ENCODE results near the gene PPM1H. TPM values are rescaled to one million over a fixed set of nuclear protein-coding genes. Genes with fewer than 3 reads are reported as not detected.
A peak's percentile ranks its signal among the peaks of the same experiment; 100 is the strongest.

The PPM1H gene
- total RNA-seq, 4 donors from 2014 or later, result 0.46 to 3.4 (median 1.3) TPM

DNA sequence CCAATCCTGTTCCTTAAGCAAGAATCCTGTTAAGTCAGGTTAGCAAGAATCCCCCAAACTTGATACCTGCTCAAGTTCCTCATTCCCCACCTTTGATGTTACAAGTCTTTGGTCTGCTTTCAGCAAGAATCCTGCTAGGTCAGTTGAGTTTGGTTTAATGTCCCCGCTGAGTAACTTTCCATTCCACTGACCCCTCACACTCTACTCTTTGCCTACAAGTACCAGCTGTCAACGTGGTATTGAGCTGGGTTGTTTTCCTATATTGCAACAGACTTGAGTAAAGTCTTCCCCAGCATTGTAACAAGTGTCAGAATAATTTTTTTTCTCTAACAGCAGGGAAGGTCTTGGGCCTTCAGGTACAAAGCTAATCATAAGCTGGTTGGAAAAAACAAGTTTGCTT, 6.3 kb downstream of the PPM1H start:
- in situ Hi-C loops (cut with MboI; ENCODE audit: low sequenced_read_pairs in 4 of 4) (loop anchor here in 1 of 4 donors (25.0 kb wide), 1 partner anchor 109 kb away; no protein-coding TSS in a partner anchor), intact Hi-C loops (cut with DNase I; ENCODE audit: low total_unique reads) (no loop called here)
- no peaks in the 10 kb centered on the region for H3K36me3 ChIP-seq
- no peak for TF ChIP-seq POLR2A (IDR thresholded peaks at IDR 0.05)
- TF ChIP-seq, protein P1, sequence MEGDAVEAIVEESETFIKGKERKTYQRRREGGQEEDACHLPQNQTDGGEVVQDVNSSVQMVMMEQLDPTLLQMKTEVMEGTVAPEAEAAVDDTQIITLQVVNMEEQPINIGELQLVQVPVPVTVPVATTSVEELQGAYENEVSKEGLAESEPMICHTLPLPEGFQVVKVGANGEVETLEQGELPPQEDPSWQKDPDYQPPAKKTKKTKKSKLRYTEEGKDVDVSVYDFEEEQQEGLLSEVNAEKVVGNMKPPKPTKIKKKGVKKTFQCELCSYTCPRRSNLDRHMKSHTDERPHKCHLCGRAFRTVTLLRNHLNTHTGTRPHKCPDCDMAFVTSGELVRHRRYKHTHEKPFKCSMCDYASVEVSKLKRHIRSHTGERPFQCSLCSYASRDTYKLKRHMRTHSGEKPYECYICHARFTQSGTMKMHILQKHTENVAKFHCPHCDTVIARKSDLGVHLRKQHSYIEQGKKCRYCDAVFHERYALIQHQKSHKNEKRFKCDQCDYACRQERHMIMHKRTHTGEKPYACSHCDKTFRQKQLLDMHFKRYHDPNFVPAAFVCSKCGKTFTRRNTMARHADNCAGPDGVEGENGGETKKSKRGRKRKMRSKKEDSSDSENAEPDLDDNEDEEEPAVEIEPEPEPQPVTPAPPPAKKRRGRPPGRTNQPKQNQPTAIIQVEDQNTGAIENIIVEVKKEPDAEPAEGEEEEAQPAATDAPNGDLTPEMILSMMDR (IDR thresholded peaks at IDR 0.05 in 4 of 5, conservative IDR thresholded peaks at IDR 0.05 in 1 of 5), result no peak
- H3K4me3 ChIP-seq, result no peak overlapping the region
- H3K27ac ChIP-seq, result no peak overlapping the region
- H3K9me3 ChIP-seq, result no peaks in the 10 kb centered on the region
- no peaks in the 10 kb centered on the region for H3K27me3 ChIP-seq
- ATAC-seq (no peak), DNase-seq (no peak)
- peaks cover 3 to 14% of the 10 kb centered on the region in 2 donors for H3K4me1 ChIP-seq

DNA sequence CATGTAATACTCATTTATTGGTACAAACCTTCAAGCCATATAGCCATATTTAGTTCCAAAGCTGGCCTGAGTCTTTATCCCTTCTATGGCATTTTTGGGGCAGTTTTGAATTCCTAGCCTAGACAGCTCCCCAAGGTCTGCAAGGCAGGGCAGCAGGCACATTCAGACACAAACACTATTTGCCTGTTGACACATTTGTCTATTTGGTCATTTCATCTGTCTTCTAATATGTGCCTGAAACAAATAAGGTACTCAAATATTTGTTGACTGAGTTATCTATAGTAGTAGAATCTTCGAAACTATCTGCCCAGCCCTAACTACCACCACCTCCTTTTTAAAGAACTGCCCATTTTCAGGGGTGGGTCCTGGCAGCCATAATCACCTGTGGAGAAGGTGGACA, 9.3 kb downstream of the PPM1H start:
- intact Hi-C loops (cut with DNase I; ENCODE audit: low total_unique reads), result no loop called here
- in situ Hi-C loops (cut with MboI; ENCODE audit: low sequenced_read_pairs in 4 of 4), result loop anchor here in 1 of 4 donors (25.0 kb wide), 1 partner anchor 112 kb away; no protein-coding TSS in a partner anchor
- Histone ChIP-seq H3K9me3 (no peaks in the 10 kb centered on the region), H3K36me3 (no peaks in the 10 kb centered on the region), H3K27ac (no peak overlapping the region), H3K4me1 (peaks cover 0 to 8% of the 10 kb centered on the region in 2 donors), H3K4me3 (no peak overlapping the region), H3K27me3 (no peaks in the 10 kb centered on the region)
- TF ChIP-seq, protein P1 (IDR thresholded peaks at IDR 0.05 in 4 of 5, conservative IDR thresholded peaks at IDR 0.05 in 1 of 5), result no peak
- no peak for TF ChIP-seq POLR2A (IDR thresholded peaks at IDR 0.05)
- DNase-seq (no peak), ATAC-seq (no peak)

DNA sequence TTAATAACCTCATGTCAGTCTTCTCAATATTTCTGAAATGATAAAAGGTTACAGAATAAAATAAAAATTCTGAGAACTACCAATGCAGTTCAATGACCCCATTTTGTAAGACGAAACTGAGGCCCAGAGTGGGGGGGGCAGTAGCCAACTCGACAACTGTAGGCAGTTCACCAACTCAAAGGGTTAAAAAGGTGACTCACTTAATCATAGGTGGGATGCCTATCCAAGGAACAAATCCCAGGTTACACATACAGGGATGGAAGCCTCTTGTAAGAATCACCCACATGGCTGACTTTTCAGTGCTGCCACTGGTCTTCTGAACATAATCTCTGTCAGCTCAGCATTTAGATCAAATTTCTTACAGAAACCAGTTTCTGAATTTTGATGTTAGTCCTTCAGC, 10.9 kb downstream of the PPM1H start:
- H3K27ac ChIP-seq, result no peak overlapping the region
- TF ChIP-seq, protein P1 (IDR thresholded peaks at IDR 0.05 in 4 of 5, conservative IDR thresholded peaks at IDR 0.05 in 1 of 5), result no peak
- no peak for TF ChIP-seq POLR2A (IDR thresholded peaks at IDR 0.05)
- no peak for DNase-seq
- intact Hi-C loops (cut with DNase I; ENCODE audit: low total_unique reads) (no loop called here), in situ Hi-C loops (cut with MboI; ENCODE audit: low sequenced_read_pairs in 4 of 4) (no loop called here)
- ATAC-seq, result no peak
- H3K27me3 ChIP-seq, result no peaks in the 10 kb centered on the region
- peaks cover 0 to 5% of the 10 kb centered on the region in 2 donors for H3K4me1 ChIP-seq
- H3K4me3 ChIP-seq, result no peak overlapping the region
- no peaks in the 10 kb centered on the region for H3K36me3 ChIP-seq
- H3K9me3 ChIP-seq, result no peaks in the 10 kb centered on the region

DNA sequence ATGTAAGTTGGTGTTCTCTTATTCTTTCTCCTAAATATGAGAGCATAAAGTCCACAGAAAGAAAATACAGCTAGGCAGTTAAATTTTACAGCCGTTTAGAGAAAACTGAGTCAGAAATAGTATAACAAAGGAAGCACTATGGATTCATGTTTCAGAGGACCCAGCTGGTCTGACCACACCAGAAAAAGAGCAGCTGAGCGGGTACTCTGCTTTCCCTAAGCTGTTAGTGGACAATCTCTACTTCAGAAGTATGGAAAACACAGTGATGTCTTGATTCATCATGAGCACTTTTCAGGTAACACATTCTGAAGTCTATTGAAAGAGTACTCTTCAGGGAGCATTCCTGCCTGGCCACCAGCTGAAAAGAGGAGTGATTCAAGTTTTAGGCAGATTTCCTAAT, 12.4 kb downstream of the PPM1H start:
- H3K27ac ChIP-seq, result peak overlapping the region in 1 of 4 donors; percentile 43
- TF ChIP-seq, protein P1 (IDR thresholded peaks at IDR 0.05 in 4 of 5, conservative IDR thresholded peaks at IDR 0.05 in 1 of 5), result no peak
- no peak for TF ChIP-seq POLR2A (IDR thresholded peaks at IDR 0.05)
- intact Hi-C loops (cut with DNase I; ENCODE audit: low total_unique reads), result no loop called here

DNA sequence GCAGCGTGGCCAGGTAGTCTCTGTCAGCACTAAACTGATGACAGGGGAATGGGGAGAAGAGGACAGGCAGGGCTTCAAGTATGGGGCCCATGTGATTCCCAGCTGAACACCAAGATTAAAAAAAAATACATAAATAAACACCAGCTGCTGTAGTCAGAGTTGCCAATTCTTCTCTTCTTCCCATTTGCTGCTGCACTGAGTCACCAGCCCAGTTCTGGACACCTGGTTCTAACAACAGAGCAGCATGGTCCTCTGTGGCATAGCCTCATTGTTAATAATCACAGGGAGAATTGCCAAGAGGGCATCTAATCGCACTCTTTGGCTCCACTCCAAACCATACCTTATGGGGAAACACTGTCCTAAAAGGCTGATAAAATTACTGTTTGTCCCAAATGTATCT, 15.1 kb downstream of the PPM1H start:
- TF ChIP-seq, protein P1 (IDR thresholded peaks at IDR 0.05 in 4 of 5, conservative IDR thresholded peaks at IDR 0.05 in 1 of 5), result no peak
- TF ChIP-seq POLR2A (IDR thresholded peaks at IDR 0.05), result no peak
- Histone ChIP-seq H3K4me3 (no peak overlapping the region), H3K27ac (peak overlapping the region in 1 of 4 donors; percentile 64), H3K27me3 (no peaks in the 10 kb centered on the region), H3K4me1 (peaks cover 0 to 27% of the 10 kb centered on the region in 2 donors), H3K36me3 (no peaks in the 10 kb centered on the region), H3K9me3 (no peaks in the 10 kb centered on the region)
- intact Hi-C loops (cut with DNase I; ENCODE audit: low total_unique reads), result no loop called here
- ATAC-seq (peak; percentile 44 to 94), DNase-seq (peak; percentile 17 to 56)
- in situ Hi-C loops (cut with MboI; ENCODE audit: low sequenced_read_pairs in 4 of 4), result no loop called here

More for the DNA sequence above, 12.4 kb downstream of the PPM1H start:
- DNase-seq (no peak), ATAC-seq (no peak)
- Histone ChIP-seq H3K9me3 (no peaks in the 10 kb centered on the region), H3K4me1 (peaks cover 0 to 20% of the 10 kb centered on the region in 2 donors), H3K4me3 (no peak overlapping the region), H3K27me3 (no peaks in the 10 kb centered on the region), H3K36me3 (no peaks in the 10 kb centered on the region)
- in situ Hi-C loops (cut with MboI; ENCODE audit: low sequenced_read_pairs in 4 of 4), result no loop called here

Measured in gastrocnemius medialis (tissue), 4 donors.